Activated CD8-positive, alpha-beta memory T cell treated with anti-CD3 and anti-CD28 coated beads for 4 hours (primary cell): ENCODE measurements around the gene TRIM56.
"Not testable (repeated sequence)": the region's sequence is repeated elsewhere in the genome, so short reads cannot be mapped to it uniquely, and the experiment has no call there.

ENCODE experiments used
- DNase-seq, 2 donors: peaks; one replicate each; pipeline ENCODE4 v3.0.0-alpha.2; 2020; ENCODE audit warnings: low read depth in 2 of 2

The TRIM56 gene

DNA sequence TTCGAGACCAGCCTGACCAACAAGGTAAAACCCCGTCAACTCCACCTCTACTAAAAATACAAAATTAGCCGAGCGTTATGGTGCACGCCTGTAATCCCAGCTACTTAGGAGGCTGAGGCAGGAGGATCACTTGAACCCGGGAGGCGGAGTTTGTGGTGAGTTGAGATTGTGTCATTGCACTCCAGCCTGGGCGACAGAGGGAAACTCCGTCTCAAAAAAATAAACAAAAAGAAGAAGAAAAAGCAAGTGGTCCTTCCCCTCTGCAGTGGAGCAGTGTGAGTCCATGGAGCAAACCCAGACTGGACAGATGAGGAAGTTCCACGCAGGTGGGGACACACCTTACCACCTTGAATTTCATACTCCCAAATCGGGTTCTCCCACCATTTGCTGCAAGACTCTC lies 28.6 kb downstream of the TRIM56 start:
- DNase-seq, result no peak

DNA sequence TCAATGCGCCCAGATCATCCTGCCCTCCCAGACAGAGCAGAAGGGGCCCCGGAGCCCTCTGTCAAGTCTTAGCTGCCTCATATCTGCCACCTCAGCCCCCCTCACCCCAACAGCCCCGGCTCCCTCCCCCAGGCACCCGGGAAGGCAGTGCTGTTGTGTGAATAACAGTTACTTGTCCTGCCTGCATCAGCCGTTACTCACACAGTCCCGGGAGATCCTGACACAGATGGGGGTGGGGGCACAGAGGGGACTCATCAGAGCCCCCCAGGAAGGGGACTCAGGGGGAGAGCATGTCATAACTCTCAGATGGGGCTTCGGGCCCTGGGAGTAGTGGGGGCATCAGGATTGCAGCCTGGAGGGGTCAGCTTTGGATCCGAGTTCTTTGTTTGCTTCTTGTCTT lies 29.2 kb downstream of the TRIM56 start:
- no peak for DNase-seq

DNA sequence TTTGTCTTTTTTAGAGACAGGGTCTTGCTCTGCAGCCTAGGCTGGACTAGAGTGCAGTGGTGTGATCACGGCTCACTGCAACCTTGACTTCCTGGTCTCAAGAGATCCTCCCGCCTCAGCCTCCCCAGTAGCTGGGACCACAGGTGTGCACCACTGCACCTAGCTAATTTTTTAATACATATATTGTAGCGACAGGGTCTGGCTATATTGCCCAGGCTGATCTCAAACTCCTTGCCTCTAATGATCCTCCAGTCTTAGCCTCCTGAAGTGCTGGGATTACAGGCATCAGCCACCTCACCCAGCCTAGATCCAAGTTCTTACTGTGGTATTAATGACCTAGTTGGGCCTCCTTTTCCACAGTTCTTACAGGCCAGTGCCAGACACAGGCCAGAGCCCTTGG lies 29.9 kb downstream of the TRIM56 start:
- DNase-seq, result no peak

DNA sequence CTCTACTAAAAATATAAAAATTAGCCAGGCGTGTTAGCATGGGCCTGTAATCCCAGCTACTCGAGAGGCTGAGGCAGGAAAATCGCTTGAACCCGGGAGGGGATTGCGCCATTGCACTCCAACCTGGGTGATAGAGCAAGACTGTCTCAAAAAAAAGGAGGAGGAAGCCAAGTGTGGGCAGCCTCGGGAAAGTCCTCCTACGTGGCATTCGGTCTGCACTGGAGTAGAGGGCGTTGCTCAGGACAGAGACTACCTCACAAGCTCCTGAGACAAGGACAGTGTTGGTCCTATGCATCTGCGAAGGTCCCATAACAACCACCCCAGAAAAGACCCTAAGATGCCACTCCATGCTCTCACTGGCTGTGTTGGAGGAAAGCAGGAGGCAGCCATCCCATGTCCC lies 31.6 kb downstream of the TRIM56 start:
- DNase-seq, result no peak

DNA sequence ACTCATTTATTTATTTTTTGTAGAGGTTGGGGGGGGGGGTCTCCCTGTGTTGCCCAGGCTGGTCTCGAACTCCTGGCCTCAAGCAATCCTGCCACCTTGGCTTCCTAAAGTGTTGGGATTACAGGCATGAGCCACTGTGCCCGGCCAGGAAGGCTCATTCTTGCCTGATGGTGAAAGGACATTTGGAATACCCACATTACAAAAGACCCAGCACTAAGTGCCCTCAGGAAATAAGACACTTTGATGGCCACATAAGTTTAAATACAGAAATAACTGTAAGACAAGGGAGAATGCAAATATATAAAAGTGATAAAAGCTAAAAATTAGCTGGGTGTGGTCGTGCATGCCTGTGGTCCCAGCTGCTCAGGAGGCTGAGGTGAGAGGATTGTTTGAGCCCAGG lies 33.6 kb downstream of the TRIM56 start:
- DNase-seq, result no peak

DNA sequence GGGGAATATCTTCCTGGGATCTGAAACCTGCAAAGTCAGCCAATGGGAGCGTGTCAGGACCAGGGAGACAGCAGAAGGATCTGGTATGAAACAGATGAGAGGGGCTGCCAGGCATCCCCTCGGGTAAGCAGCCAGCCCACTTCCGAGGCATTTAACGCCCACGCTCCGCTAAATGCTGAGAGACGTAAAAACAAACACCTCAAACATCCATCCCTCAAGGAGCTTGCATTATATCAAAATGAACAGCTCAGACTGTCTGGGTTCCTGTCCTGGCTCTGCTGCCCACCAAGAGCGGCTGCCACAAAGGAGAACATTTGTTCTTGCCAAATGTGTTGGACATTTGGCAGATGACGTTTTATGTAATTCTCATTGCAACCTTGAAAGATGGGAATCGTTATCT lies 34.6 kb downstream of the TRIM56 start:
- DNase-seq, result no peak

DNA sequence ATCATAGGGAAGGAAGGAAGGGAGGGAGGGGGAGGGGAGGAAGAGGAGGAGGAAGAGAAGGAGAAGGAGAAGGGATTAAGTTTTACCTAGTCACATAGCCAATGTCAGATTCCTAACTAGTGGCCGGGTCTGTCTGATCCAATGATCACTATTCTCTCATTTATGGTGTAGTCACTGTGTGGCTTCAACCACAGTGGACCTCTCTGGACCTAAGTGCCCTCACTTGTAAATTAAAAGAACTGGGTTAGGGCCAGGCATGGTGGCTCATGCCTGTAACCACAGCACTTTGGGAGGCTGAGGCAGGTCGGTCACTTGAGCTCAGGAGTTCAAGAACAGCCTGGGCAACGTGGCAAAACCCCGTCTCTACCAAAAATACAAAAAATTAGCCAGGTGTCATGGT lies 35.0 kb downstream of the TRIM56 start:
- no peak for DNase-seq

DNA sequence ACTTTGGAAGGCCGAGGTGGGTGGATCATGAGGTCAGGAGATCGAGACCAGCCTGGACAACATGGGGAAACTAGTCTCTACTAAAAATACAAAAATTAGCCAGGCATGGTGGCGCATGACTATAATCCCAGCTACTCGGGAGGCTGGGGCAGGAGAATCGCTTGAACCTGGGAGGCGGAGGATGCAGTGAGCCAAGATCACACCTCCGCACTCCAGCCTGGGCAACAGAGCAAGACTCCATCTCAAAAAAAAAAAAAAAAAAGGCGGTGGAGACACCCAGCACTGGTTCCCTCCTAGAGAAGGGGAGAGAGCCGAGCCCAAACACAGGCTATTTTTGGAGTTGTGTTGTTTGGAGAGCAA lies 36.3 kb downstream of the TRIM56 start:
- not testable (repeated sequence) for DNase-seq

DNA sequence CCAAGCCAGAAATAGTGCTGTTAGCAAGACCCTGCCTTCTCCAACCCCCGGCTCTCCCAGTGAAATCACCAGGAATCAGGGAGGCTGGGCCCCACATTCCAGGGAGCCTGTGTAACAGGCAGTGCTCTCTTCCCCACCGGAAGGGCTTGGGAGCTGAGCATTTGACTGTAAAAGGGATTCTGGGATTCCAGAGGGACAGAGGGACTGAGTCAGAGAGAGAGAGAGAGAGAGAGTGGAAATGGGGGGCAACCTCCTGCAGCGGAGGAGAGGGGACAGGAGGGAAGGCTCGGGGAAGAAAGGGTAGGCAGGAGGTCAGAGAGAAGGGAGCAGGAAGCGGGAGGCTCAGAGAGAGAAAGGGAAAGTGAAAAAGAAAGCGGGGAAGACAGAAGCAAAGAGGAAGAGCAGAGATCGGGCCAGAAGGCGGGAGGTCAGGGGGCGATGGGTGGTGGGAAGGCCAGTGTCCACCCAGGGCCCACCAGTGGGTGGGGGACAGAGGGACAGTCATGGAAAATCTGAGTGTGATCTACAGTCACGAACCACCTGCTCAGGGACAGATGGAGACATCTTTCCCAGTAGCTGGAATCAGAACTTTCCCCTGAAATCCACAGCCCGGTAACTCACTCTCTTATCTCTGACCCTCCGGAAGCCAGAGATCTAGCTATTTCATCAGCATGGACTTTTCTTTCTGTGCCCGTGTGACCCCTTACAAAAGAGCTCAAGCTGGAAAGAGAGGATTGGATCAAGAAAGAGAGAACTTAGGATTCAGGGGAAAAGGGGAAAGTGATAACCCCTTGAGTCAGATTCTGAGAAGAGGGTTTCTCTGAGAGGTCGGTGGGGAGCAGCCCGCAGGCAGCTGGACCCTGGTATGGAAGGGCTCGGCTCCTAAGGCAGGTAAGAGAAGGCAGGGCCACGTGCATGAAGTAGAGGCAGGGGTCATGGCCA lies 37.0 kb downstream of the TRIM56 start:
- DNase-seq, result no peak

DNA sequence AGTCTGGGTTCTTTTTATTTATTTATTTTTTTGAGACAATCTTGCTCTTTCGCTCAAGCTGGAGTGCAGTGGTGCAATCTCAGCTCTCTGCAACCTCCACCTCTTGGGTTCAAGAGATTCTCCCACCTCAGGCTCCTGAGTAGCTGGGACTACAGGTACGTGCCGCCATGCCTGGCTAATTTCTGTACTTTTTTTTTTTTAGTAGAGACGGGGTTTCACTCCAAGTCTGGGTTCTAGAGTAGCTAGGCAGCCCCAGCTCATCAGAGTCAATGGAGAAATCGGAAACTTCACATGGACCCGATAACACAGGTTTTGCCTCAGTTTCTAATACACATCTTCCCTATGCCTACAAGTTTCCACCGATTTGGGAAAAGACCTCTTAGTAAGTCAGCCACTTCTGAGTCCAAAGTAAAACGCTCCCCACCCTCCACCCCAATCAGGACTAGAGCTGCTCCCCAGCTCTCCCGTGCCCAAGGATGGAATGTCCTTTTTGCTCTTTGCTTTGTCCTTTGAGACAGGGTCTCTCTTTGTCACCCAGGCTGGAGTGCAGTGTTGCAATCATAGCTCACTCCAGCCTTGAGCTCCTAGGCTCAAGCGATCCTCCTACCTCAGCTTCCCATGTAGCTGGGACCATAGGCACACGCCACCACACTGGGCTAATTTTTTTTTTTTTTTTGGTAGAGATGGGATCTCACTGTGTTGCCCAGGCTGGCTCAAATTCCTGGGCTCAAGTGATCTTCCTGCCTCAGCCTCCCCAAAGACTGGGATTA lies 37.8 kb downstream of the TRIM56 start:
- DNase-seq, result no peak

DNA sequence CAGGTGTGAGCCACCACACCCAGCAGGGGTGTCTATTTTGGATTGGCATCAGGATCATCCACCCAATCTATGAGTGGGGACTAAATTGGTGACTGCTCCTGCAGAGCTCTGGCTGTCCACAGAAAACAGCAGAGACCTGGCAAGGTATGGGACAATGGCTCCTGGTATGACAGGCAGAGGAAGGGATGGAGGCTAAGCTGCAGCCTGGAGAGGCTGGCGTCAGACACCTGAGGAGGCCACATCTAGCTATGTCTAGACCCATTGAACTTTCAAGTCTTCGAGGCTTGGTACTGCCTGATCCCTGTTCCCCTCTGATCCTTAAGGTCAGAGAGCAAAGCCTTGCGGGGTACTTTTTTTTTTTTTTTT lies 38.4 kb downstream of the TRIM56 start:
- DNase-seq, result no peak

DNA sequence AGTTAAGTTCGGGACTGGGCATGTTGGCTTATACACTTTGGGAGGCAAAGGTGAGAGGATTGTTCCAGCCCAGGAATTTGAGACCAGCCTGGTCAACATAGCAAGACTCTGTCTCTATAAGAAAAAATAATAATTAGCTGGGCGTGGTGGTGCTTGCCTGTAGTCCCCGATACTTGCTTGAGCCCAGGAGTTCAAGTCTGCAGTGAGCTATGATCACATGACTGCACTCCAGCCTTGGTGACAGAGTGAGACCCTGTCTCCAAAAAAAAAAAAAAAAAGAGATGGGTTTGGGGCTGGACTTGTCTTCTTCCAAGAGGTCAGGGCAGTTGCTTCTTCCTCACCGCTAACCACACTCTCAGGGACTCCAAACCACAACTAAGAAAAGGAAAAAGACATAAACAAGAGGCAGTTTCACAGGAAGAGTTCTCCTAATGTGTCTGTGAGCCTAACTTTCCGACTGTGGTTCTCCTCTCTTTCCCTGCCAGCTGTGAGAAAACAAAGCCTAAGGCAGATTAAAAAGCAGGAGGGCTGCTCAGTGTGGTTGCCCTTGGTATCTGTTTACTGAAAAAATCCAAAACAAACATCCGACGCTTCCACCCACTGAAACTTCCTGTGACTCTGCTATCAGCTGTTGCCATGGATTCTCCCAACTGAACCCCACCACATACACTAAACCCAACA lies 39.2 kb downstream of the TRIM56 start:
- no peak for DNase-seq

DNA sequence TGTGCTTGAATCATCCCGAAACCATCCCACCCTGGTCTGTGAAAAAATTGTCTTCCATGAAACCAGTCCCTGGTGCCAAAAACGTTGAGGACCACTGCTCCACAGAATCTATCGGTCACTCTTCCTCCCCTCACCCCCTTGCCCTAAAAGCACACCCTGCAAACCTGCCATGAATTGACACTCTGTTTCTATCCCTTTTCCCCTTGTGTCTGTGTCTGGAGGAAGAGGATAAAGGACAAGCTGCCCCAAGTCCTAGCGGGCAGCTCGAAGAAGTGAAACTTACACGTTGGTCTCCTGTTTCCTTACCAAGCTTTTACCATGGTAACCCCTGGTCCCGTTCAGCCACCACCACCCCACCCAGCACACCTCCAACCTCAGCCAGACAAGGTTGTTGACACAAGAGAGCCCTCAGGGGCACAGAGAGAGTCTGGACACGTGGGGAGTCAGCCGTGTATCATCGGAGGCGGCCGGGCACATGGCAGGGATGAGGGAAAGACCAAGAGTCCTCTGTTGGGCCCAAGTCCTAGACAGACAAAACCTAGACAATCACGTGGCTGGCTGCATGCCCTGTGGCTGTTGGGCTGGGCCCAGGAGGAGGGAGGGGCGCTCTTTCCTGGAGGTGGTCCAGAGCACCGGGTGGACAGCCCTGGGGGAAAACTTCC lies 40.8 kb downstream of the TRIM56 start:
- no peak for DNase-seq

DNA sequence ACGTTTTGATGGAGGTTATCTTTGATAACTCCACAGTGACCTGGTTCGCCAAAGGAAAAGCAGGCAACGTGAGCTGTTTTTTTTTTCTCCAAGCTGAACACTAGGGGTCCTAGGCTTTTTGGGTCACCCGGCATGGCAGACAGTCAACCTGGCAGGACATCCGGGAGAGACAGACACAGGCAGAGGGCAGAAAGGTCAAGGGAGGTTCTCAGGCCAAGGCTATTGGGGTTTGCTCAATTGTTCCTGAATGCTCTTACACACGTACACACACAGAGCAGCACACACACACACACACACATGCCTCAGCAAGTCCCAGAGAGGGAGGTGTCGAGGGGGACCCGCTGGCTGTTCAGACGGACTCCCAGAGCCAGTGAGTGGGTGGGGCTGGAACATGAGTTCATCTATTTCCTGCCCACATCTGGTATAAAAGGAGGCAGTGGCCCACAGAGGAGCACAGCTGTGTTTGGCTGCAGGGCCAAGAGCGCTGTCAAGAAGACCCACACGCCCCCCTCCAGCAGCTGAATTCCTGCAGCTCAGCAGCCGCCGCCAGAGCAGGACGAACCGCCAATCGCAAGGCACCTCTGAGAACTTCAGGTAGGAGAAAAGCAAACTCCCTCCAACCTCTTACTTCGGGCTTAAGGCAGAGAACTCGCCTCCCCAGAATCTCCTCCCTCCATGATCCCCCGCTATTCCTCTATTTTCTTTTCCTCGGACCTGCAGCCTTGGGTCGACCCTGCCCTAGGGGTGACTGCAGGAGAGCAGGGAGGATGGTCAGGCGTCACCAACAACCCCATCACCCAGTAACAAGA lies 41.6 kb downstream of the TRIM56 start, which contains the start of gene SERPINE1:
TSS of gene SERPINE1 (plus strand) at position 454 of the 809 bp plus-strand sequence. CDS start 1,290 bp downstream, outside the sequence.
- peak; percentile 13 to 31 for DNase-seq

DNA sequence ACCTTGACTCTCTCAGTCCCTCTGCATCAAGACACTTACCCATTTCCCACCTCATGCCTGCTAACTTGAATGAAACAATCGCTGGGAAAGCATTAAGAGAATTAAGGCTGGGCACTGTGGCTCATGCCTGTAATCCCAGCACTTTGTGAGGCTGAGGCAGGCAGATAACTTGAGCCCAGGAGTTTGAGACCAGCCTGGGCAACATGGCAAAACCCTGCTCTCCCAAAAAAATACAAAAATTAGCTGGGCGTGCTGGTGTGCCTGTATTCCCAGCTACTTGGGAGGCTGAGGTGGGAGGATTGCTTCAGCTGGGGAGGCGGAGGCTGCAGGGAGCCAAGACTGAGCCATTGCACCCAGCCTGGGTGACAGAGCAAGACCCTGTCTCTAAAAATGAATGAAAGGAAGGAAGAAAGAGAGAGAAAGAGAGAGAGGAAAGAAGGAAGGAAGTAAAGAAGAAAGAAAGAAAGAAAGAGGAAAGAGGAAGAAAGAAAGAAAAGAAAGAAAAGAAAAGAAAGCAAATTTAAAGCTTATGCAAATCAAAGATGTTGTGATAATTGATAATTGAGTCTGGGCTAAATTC lies 42.3 kb downstream of the TRIM56 start:
- no peak for DNase-seq

DNA sequence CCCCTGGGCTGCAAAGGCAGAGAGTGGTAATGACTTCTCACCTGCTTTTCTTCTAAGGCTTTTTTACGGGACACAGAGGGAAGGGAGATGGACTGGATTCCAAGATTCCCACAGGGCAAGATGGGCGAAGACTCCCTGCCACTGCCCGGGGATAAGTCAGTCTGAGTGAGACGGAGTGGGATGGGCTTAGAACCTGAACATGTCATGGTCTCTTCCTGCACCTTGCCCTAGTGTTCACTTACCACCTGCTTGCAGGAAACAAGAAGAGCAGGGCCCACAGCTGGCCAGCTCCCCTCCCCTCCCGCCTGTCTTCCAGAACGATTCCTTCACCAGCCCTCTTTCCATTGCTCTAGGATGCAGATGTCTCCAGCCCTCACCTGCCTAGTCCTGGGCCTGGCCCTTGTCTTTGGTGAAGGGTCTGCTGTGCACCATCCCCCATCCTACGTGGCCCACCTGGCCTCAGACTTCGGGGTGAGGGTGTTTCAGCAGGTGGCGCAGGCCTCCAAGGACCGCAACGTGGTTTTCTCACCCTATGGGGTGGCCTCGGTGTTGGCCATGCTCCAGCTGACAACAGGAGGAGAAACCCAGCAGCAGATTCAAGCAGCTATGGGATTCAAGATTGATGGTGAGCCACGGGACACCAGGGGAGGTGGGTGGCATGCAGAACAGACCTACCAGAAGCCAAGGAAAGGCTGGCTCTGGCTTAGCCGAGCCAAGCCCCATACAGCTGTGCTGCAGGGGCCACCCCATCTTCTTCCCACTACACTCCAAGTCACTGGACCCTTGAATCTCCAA lies 43.0 kb downstream of the TRIM56 start:
- DNase-seq, result no peak

DNA sequence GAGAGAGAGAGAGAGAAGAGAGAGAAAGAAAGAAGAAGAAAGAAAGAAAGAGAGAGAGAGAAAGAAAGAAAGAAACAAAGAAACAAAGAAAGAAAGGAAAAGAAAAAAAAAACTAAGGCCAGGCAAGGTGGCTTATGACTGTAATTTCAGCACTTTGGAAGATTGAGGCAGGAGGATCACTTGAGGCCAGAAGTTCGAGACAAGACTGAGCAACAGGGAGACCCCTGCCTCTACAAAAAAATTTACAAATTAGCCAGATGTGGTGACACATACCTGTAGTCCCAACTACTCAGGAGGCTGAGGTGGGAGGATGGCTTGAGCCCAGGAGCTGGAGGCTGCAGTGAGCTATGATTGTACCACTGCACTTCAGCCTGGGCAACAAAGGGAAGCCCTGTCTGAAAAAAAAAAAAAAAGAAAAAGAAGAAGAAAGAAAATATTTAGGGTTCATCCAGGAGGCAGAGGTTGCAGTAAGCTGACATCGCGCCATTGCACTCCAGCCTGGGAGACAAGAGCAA lies 44.4 kb downstream of the TRIM56 start:
- no peak for DNase-seq

DNA sequence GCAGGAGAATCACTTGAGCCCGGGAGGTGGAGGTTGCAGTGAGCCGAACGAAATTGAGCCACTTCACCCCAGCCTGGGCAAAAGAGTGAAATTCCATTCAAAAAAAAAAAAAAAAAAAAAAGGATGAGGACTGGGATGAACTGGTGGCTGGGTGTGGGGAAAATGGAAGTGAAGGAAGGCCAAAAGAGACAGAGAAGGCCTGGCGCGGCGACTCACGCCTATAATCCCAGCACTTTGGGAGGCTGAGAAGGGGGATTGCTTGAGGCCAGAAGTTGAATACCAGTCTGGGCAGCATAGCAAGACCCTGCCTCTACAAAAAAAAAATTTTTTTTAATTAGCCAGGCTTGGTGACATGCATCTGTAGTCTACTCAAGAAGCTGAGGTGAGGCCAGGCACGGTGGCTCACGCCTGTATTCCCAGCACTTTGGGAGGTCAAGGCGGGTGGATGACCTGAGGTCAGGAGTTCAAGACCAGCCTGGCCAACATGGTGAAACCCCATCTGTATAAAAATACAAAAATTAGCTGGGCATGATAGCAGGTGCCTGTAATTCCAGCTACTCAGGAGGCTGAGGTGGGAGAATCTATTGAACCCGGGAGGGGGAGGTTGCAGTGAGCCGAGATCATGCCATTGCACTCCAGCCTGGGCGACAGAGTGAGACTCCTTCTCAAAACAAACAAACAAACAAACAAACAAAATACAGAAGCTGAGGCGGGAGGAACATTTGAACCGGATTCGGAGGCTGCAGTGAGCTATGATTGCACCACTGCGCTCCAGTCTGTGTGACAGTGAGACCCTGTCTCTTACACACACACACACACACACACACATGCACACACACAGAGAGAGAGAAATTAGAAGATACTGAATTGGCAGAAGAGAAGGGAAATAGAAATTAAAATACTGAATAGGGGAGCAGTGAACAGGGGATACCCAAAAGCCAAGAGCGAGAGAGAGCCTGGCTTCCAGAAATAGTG lies 47.6 kb downstream of the TRIM56 start:
- not testable (repeated sequence) for DNase-seq
